ENCODE results near the gene PSMF1.
A peak's percentile ranks its signal among the peaks of the same experiment; 100 is the strongest.
"Not testable (repeated sequence)": the region's sequence is repeated elsewhere in the genome, so short reads cannot be mapped to it uniquely, and the experiment has no call there.

The PSMF1 gene

GRCh38 chr20:1122388-1123315 is 4.2 kb downstream of the PSMF1 start:
- DNase-seq, result peak; percentile 20

GRCh38 chr20:1123666-1124065 is 5.3 kb downstream of the PSMF1 start:
- DNase-seq, result no peak

- DNase-seq, result no peak
These were observed 6.0 kb downstream of the PSMF1 start for GRCh38 chr20:1124421-1124820.

- DNase-seq, result no peak
These were observed 6.9 kb downstream of the PSMF1 start for GRCh38 chr20:1125277-1125676.

GRCh38 chr20:1127840-1128239 is 9.4 kb downstream of the PSMF1 start:
- DNase-seq, result no peak

GRCh38 chr20:1130058-1130694 is 11.8 kb downstream of the PSMF1 start:
- DNase-seq, result no peak

GRCh38 chr20:1130847-1131246 is 12.4 kb downstream of the PSMF1 start:
- peak; percentile 4 for DNase-seq

- DNase-seq, result no peak
These were observed 13.0 kb downstream of the PSMF1 start for GRCh38 chr20:1131354-1131753.

GRCh38 chr20:1134355-1134754 is 16.0 kb downstream of the PSMF1 start:
- no peak for DNase-seq

GRCh38 chr20:1134836-1135235 is 16.4 kb downstream of the PSMF1 start:
- DNase-seq, result no peak

- no peak for DNase-seq
These were observed 18.8 kb downstream of the PSMF1 start for GRCh38 chr20:1137236-1137635.

- no peak for DNase-seq
These were observed 26.2 kb downstream of the PSMF1 start for GRCh38 chr20:1144401-1145172.

- DNase-seq, result no peak
These were observed 28.6 kb downstream of the PSMF1 start for GRCh38 chr20:1146957-1147356.

- DNase-seq, result not testable (repeated sequence)
These were observed 31.4 kb downstream of the PSMF1 start for GRCh38 chr20:1149812-1150211.

GRCh38 chr20:1150218-1150617 is 31.8 kb downstream of the PSMF1 start:
- DNase-seq, result no peak

GRCh38 chr20:1150968-1151367 is 32.6 kb downstream of the PSMF1 start:
- no peak for DNase-seq

- no peak for DNase-seq
These were observed 35.8 kb downstream of the PSMF1 start for GRCh38 chr20:1154226-1154625.

- no peak for DNase-seq
These were observed 36.3 kb downstream of the PSMF1 start for GRCh38 chr20:1154691-1155090.

- DNase-seq, result no peak
These were observed 36.9 kb downstream of the PSMF1 start for GRCh38 chr20:1155342-1155741.

GRCh38 chr20:1160496-1160895 is 42.1 kb downstream of the PSMF1 start:
- no peak for DNase-seq

- DNase-seq, result no peak
These were observed 42.6 kb downstream of the PSMF1 start for GRCh38 chr20:1160991-1161390.

GRCh38 chr20:1163105-1163504 is 44.7 kb downstream of the PSMF1 start:
- DNase-seq, result no peak

- no peak for DNase-seq
These were observed 45.3 kb downstream of the PSMF1 start for GRCh38 chr20:1163653-1164052.

- DNase-seq, result no peak
These were observed 46.5 kb downstream of the PSMF1 start for GRCh38 chr20:1164871-1165270.

Measured in midbrain (tissue), 1 donor.